ENCODE results near the gene CSMD2. TPM values are rescaled to one million over a fixed set of nuclear protein-coding genes. Genes with fewer than 3 reads are reported as not detected.

Gene CSMD2
- total RNA-seq, 6 donors from 2014 or later, result 0.39 to 1.0 (median 0.52) TPM

DNA sequence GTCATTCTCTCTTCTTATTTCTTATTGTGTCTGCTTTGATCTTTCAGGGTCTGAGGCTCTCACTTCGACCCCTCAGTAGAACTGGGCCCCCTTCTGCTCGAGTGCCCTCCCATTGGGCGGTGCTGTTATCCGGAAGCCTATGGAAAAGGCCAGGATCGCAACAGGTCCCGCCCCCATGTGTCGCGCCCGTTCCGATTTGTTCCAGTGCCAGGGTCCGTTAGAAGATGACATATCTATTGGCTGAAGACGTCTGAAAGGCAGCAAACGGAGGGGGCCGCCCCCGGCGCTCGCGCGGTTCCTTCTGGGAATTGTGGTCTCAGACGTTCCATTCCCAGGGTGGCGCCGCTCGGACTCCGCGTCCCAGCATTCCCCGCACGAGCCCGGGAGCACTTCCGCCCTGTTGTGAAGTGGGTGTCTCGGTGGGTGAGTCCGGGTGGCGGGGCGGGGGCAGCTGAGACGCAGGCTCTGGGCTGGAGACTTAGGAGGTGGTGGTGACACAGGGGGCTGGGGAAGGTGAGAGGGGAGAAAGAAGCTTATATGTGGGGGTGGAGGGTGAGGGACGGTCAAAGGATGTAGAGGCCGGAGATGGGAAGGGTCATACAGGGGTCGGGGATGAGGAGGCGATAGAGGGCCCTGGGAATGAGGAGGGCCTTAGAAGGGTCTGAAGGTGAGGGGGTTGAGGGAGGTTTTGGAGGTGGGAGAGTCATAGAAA, 692.6 kb downstream of the CSMD2 start, which contains the start of gene ZSCAN20:
ZSCAN20 (plus strand) TSS at position 377 of the 712 bp plus-strand sequence. CDS start 6,644 bp downstream, outside the sequence.
- no peaks in the 10 kb centered on the region for H3K36me3 ChIP-seq
- WGBS, 2 donors, result 1 to 2% methylated on average over 17 to 24 of the region's 38 CpGs
- H3K9me3 ChIP-seq, result no peaks in the 10 kb centered on the region
- DNase-seq (peak; percentile 98 to 99), ATAC-seq (ENCODE audit: low FRiP score in 2 of 2) (peak; percentile 97 to 98)
- TF ChIP-seq POLR2AphosphoS5 (IDR thresholded peaks at IDR 0.05) (peak; percentile 56 to 78), EP300 (IDR thresholded peaks at IDR 0.05) (no peak), POLR2A (IDR thresholded peaks at IDR 0.05) (peak in 1 of 4 donors; percentile 45)
- TF ChIP-seq, protein P1, sequence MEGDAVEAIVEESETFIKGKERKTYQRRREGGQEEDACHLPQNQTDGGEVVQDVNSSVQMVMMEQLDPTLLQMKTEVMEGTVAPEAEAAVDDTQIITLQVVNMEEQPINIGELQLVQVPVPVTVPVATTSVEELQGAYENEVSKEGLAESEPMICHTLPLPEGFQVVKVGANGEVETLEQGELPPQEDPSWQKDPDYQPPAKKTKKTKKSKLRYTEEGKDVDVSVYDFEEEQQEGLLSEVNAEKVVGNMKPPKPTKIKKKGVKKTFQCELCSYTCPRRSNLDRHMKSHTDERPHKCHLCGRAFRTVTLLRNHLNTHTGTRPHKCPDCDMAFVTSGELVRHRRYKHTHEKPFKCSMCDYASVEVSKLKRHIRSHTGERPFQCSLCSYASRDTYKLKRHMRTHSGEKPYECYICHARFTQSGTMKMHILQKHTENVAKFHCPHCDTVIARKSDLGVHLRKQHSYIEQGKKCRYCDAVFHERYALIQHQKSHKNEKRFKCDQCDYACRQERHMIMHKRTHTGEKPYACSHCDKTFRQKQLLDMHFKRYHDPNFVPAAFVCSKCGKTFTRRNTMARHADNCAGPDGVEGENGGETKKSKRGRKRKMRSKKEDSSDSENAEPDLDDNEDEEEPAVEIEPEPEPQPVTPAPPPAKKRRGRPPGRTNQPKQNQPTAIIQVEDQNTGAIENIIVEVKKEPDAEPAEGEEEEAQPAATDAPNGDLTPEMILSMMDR (IDR thresholded peaks at IDR 0.05), result peak in 1 of 6 experiments; percentile 18
- peak within 1 kb of the TSS; percentile 58 to 75 (median 66) for H3K4me3 ChIP-seq
- H3K4me1 ChIP-seq, result peaks cover 9 to 26% (median 17%) of the 10 kb centered on the region in 4 donors
- H3K27ac ChIP-seq, result peak within 1 kb of the TSS; percentile 13 to 82 (median 81)
- no peaks in the 10 kb centered on the region for H3K27me3 ChIP-seq

GRCh38 chr1:33471416-33471815, 693.6 kb downstream of the CSMD2 start:
- Histone ChIP-seq H3K4me3 (no peak overlapping the region), H3K27ac (peak overlapping the region in 2 of 4 donors; percentile 51 to 81), H3K9me3 (no peaks in the 10 kb centered on the region), H3K27me3 (no peaks in the 10 kb centered on the region), H3K4me1 (peaks cover 9 to 26% (median 17%) of the 10 kb centered on the region in 4 donors), H3K36me3 (no peaks in the 10 kb centered on the region)
- ATAC-seq (ENCODE audit: low FRiP score in 2 of 2) (no peak), DNase-seq (no peak)
- WGBS, 2 donors, result 90 to 91% methylated on average over 4 of the region's 4 CpGs
- TF ChIP-seq, protein P1 (IDR thresholded peaks at IDR 0.05), result no peak
- no peak for TF ChIP-seq EP300 (IDR thresholded peaks at IDR 0.05)
- no peak for TF ChIP-seq POLR2AphosphoS5 (IDR thresholded peaks at IDR 0.05)
- no peak for TF ChIP-seq POLR2A (IDR thresholded peaks at IDR 0.05)

- Histone ChIP-seq H3K4me3 (no peak overlapping the region), H3K27me3 (no peaks in the 10 kb centered on the region), H3K4me1 (peaks cover 9 to 26% (median 17%) of the 10 kb centered on the region in 4 donors), H3K36me3 (no peaks in the 10 kb centered on the region), H3K9me3 (no peaks in the 10 kb centered on the region), H3K27ac (no peak overlapping the region)
- peak; percentile 69 to 77 for ATAC-seq (ENCODE audit: low FRiP score in 2 of 2)
- 4 to 5% methylated on average over 11 of the region's 11 CpGs for WGBS, 2 donors
- peak in 1 of 2 donors; percentile 81 for DNase-seq
- TF ChIP-seq POLR2A (IDR thresholded peaks at IDR 0.05) (no peak), POLR2AphosphoS5 (IDR thresholded peaks at IDR 0.05) (peak in 1 of 2 donors; percentile 31), EP300 (IDR thresholded peaks at IDR 0.05) (no peak)
- TF ChIP-seq, protein P1 (IDR thresholded peaks at IDR 0.05), result peak; percentile 62 to 80 (median 76)
These were observed 694.5 kb downstream of the CSMD2 start for GRCh38 chr1:33470495-33471012.

GRCh38 chr1:33469691-33470090, 695.3 kb downstream of the CSMD2 start:
- H3K36me3 ChIP-seq, result no peaks in the 10 kb centered on the region
- no peaks in the 10 kb centered on the region for H3K27me3 ChIP-seq
- ATAC-seq (ENCODE audit: low FRiP score in 2 of 2) (no peak), DNase-seq (no peak)
- no peak overlapping the region for H3K27ac ChIP-seq
- H3K4me3 ChIP-seq, result no peak overlapping the region
- peaks cover 9 to 26% (median 17%) of the 10 kb centered on the region in 4 donors for H3K4me1 ChIP-seq
- TF ChIP-seq, protein P1 (IDR thresholded peaks at IDR 0.05), result no peak
- no peak for TF ChIP-seq EP300 (IDR thresholded peaks at IDR 0.05)
- no peak for TF ChIP-seq POLR2A (IDR thresholded peaks at IDR 0.05)
- no peak for TF ChIP-seq POLR2AphosphoS5 (IDR thresholded peaks at IDR 0.05)
- H3K9me3 ChIP-seq, result no peaks in the 10 kb centered on the region
- 88 to 89% methylated on average over 2 of the region's 2 CpGs for WGBS, 2 donors

Measured in upper lobe of left lung (tissue), 6 donors.